Measurements from ENCODE around the gene AGAP3.

GRCh38 chr7:151080522-151081169 lies 5.6 kb upstream of the AGAP3 start, which contains the start of gene FASTK:
- no peak for TF ChIP-seq CTCF (IDR thresholded peaks at IDR 0.05)
- peak; percentile 91 for TF ChIP-seq POLR2AphosphoS5 (IDR thresholded peaks at IDR 0.05; ENCODE audit: low read depth, low read length)
- TF ChIP-seq TCF7L2 (IDR thresholded peaks at IDR 0.05; ENCODE audit: low read depth, low read length), result no peak
- no peak for TF ChIP-seq REST (IDR thresholded peaks at IDR 0.05; ENCODE audit: insufficient read depth in 1 of 2, low read depth in 2 of 2, low read length in 1 of 2)

Measured in Panc1 (cell line).